ENCODE data around the gene PRR12.

The PRR12 gene

GRCh38 chr19:49587227-49587626 is 3.8 kb upstream of the PRR12 start:
- H3K4me3 ChIP-seq (ENCODE audit: low read length): no peak overlapping the region
- no peak overlapping the region for H3K27ac ChIP-seq (ENCODE audit: low read depth, low read length)
- no peaks in the 10 kb centered on the region for H3K9me2 ChIP-seq (replicated peaks; ENCODE audit: control insufficient read depth, low read length)
- H4K20me1 ChIP-seq (ENCODE audit: control insufficient read depth, insufficient read depth, low read depth, low read length): no peaks in the 10 kb centered on the region
- peaks cover 16% of the 10 kb centered on the region for H3F3A ChIP-seq (ENCODE audit: control insufficient read depth, insufficient read depth)
- peaks cover 13% of the 10 kb centered on the region for H3K79me2 ChIP-seq (ENCODE audit: control insufficient read depth, low read length)
- H3K36me3 ChIP-seq (ENCODE audit: control insufficient read depth, low read length): peaks cover 11% of the 10 kb centered on the region
- TF ChIP-seq CTCF (IDR thresholded peaks at IDR 0.05; ENCODE audit: low read depth, low read length, poor library complexity, severe bottlenecking): no peak
- no peak for TF ChIP-seq EZH2phosphoT487 (IDR thresholded peaks at IDR 0.05; ENCODE audit: borderline replicate concordance, low read length)
- no peak overlapping the region for H3K4me2 ChIP-seq (ENCODE audit: low read length)
- peaks cover 10% of the 10 kb centered on the region for H3K4me1 ChIP-seq (ENCODE audit: control insufficient read depth, low read length)
- peaks cover 4% of the 10 kb centered on the region; the same call in 1 of the 2 replicates for H3K27me3 ChIP-seq (ENCODE audit: control insufficient read depth, low read length)
- no peaks in the 10 kb centered on the region for H3K9me3 ChIP-seq (ENCODE audit: control insufficient read depth, insufficient read depth, low read length)

GRCh38 chr19:49588365-49589122 is 2.4 kb upstream of the PRR12 start:
- Histone ChIP-seq H3K27me3 (ENCODE audit: control insufficient read depth, low read length) (peaks cover 4% of the 10 kb centered on the region; the same call in 1 of the 2 replicates), H3F3A (ENCODE audit: control insufficient read depth, insufficient read depth) (peaks cover 24% of the 10 kb centered on the region), H4K20me1 (ENCODE audit: control insufficient read depth, insufficient read depth, low read depth, low read length) (no peaks in the 10 kb centered on the region), H3K4me2 (ENCODE audit: low read length) (no peak overlapping the region), H3K4me1 (ENCODE audit: control insufficient read depth, low read length) (peaks cover 17% of the 10 kb centered on the region), H3K9me3 (ENCODE audit: control insufficient read depth, insufficient read depth, low read length) (no peaks in the 10 kb centered on the region), H3K79me2 (ENCODE audit: control insufficient read depth, low read length) (peaks cover 25% of the 10 kb centered on the region), H3K27ac (ENCODE audit: low read depth, low read length) (no peak overlapping the region), H3K9me2 (replicated peaks; ENCODE audit: control insufficient read depth, low read length) (no peaks in the 10 kb centered on the region), H3K36me3 (ENCODE audit: control insufficient read depth, low read length) (peaks cover 13% of the 10 kb centered on the region), H3K4me3 (ENCODE audit: low read length) (no peak overlapping the region)
- no peak for TF ChIP-seq CTCF (IDR thresholded peaks at IDR 0.05; ENCODE audit: low read depth, low read length, poor library complexity, severe bottlenecking)
- no peak for TF ChIP-seq EZH2phosphoT487 (IDR thresholded peaks at IDR 0.05; ENCODE audit: borderline replicate concordance, low read length)

GRCh38 chr19:49589502-49589905 is 1.5 kb upstream of the PRR12 start:
- Histone ChIP-seq H3K9me2 (replicated peaks; ENCODE audit: control insufficient read depth, low read length) (no peaks in the 10 kb centered on the region), H3F3A (ENCODE audit: control insufficient read depth, insufficient read depth) (peaks cover 24% of the 10 kb centered on the region), H3K4me1 (ENCODE audit: control insufficient read depth, low read length) (peaks cover 22% of the 10 kb centered on the region), H3K9me3 (ENCODE audit: control insufficient read depth, insufficient read depth, low read length) (no peaks in the 10 kb centered on the region), H3K79me2 (ENCODE audit: control insufficient read depth, low read length) (peaks cover 35% of the 10 kb centered on the region), H3K4me2 (ENCODE audit: low read length) (peak overlapping the region; percentile 45), H4K20me1 (ENCODE audit: control insufficient read depth, insufficient read depth, low read depth, low read length) (no peaks in the 10 kb centered on the region), H3K36me3 (ENCODE audit: control insufficient read depth, low read length) (peaks cover 23% of the 10 kb centered on the region), H3K4me3 (ENCODE audit: low read length) (no peak overlapping the region; the same call in 1 of the 2 replicates), H3K27ac (ENCODE audit: low read depth, low read length) (no peak overlapping the region), H3K27me3 (ENCODE audit: control insufficient read depth, low read length) (peaks cover 4% of the 10 kb centered on the region; the same call in 1 of the 2 replicates)
- TF ChIP-seq CTCF (IDR thresholded peaks at IDR 0.05; ENCODE audit: low read depth, low read length, poor library complexity, severe bottlenecking) (no peak), EZH2phosphoT487 (IDR thresholded peaks at IDR 0.05; ENCODE audit: borderline replicate concordance, low read length) (no peak)
